ENCODE measurements around the gene FYN. TPM values are rescaled to one million over a fixed set of nuclear protein-coding genes. Genes with fewer than 3 reads are reported as not detected.
"Not testable (repeated sequence)": the region's sequence is repeated elsewhere in the genome, so short reads cannot be mapped to it uniquely, and the experiment has no call there.

The FYN gene
- total RNA-seq, 1 experiment from 2014 or later: 60.6 TPM

- peak; percentile 87 for DNase-seq (ENCODE audit: low read depth, low spot score)
- in situ Hi-C loops (cut with HindIII; ENCODE audit: low pct_unique_long_range_greater_than_20kb, low sequenced_read_pairs): no loop called here
These were observed 230.6 kb downstream of the FYN start for GRCh38 chr6:111642463-111643158.

- no peak for DNase-seq (ENCODE audit: low read depth, low spot score)
- in situ Hi-C loops (cut with HindIII; ENCODE audit: low pct_unique_long_range_greater_than_20kb, low sequenced_read_pairs): no loop called here
These were observed 234.0 kb downstream of the FYN start for GRCh38 chr6:111639266-111639665.

DNA sequence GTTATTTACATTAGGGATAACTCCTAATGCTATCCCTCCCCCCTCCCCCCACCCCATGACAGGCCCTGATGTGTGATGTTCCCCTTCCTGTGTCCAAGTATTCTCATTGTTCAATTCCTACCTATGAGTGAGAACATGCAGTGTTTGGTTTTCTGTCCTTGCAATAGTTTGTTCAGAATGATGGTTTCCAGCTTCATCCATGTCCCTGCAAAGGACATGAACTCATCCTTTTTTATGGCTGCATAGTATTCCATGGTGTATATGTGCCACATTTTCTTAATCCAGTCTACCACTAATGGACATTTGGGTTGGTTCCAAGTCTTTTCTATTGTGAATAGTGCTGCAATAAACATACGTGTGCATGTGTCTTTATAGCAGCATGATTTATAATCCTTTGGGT, 238.3 kb downstream of the FYN start:
- DNase-seq (ENCODE audit: low read depth, low spot score); in situ Hi-C loops (cut with HindIII; ENCODE audit: low pct_unique_long_range_greater_than_20kb, low sequenced_read_pairs): not testable (repeated sequence)

DNA sequence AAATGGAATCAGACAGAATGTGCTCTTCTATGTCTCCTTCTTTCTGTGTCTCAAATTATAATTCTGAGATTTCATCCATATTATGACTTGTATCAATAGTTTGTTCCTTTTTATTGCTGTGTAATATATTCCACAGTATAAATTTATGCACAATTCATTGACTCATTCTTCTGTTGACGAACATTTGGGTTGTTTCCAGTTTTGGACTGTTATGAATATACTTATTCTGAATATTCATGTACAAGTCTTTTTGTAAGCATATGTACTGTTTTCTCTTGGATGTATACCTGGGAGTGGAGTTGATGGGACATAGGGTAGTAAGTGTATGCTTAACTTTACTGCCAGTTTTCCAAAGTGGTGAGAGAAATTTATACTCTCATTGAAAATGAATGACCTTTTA, 239.4 kb downstream of the FYN start:
- DNase-seq (ENCODE audit: low read depth, low spot score): no peak
- in situ Hi-C loops (cut with HindIII; ENCODE audit: low pct_unique_long_range_greater_than_20kb, low sequenced_read_pairs): no loop called here

GRCh38 chr6:111632468-111633247, 240.6 kb downstream of the FYN start:
- DNase-seq (ENCODE audit: low read depth, low spot score): no peak
- in situ Hi-C loops (cut with HindIII; ENCODE audit: low pct_unique_long_range_greater_than_20kb, low sequenced_read_pairs): no loop called here

GRCh38 chr6:111631903-111632460, 241.3 kb downstream of the FYN start:
- in situ Hi-C loops (cut with HindIII; ENCODE audit: low pct_unique_long_range_greater_than_20kb, low sequenced_read_pairs): no loop called here
- no peak for DNase-seq (ENCODE audit: low read depth, low spot score)

DNA sequence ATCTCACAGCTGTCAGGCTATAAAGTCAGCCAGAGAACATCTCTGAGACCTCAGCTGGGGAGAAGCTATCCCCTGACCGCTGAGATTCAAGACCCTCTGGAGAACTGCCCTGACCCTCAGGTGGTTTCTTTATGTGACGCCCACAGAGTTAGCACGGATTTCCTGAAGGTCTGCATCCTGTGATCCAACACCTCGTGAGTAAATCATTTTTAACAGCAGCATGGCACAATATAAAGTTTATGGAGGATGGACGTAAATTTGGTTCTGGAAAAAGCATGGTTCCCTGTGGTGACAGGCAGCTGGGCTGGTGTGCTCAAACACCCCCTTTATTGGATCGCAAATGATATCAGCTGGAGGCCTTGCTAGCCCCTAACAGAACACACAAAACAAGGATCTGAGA, 242.2 kb downstream of the FYN start:
- in situ Hi-C loops (cut with HindIII; ENCODE audit: low pct_unique_long_range_greater_than_20kb, low sequenced_read_pairs): no loop called here
- no peak for DNase-seq (ENCODE audit: low read depth, low spot score)

DNA sequence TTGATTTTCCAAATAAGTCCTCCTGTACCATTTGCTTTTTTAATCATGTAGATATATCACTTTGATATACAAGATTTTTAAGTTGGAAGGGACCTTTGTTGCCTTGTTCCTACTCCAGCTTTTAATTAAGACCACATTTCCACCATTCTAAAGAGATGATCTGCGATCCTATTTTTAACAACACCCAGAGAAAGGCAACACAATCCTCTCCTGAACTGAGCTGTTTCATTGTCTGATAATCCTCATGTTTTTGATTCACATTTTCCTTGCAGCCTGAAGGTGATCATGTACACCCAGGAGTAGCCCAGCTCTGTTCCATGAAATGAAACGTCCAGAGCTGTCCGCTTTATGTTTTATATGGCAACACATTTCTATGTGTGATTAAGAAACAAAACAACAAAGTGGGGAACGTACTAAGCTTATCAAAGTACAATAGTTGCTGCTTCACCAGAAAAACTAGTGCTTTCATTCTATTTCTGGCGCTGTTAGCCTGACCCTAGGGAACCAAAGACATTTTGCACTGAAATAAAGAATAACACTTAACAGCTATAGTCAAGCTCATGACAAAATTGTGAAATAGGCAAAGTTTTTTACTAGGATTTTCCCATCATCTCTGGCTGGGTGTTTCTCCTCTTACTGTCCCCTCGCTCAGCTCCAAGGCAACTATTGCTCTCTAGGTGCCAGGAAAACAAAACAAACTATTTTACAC, 245.0 kb downstream of the FYN start:
- DNase-seq (ENCODE audit: low read depth, low spot score): no peak
- in situ Hi-C loops (cut with HindIII; ENCODE audit: low pct_unique_long_range_greater_than_20kb, low sequenced_read_pairs): no loop called here

GRCh38 chr6:111626441-111626840, 246.8 kb downstream of the FYN start:
- no peak for DNase-seq (ENCODE audit: low read depth, low spot score)
- in situ Hi-C loops (cut with HindIII; ENCODE audit: low pct_unique_long_range_greater_than_20kb, low sequenced_read_pairs): no loop called here

- DNase-seq (ENCODE audit: low read depth, low spot score): no peak
- in situ Hi-C loops (cut with HindIII; ENCODE audit: low pct_unique_long_range_greater_than_20kb, low sequenced_read_pairs): no loop called here
These were observed 247.5 kb downstream of the FYN start for GRCh38 chr6:111625461-111626391.

DNA sequence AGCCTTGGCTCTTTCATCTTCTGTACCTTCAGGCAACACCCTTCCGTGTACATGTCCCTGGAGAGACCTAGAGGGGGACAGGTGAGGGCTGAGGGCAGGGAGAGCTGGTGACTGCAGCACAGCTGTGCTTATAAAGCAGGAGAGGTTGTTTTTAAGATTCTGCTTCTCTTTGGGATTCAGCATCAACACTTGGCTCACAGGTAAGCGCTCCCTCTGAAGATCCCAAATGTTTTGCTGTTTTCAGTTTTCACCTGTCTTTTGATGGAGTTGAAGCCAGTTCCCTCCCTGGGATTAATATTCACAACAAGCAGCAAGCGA, 248.2 kb downstream of the FYN start:
- no peak for DNase-seq (ENCODE audit: low read depth, low spot score)
- in situ Hi-C loops (cut with HindIII; ENCODE audit: low pct_unique_long_range_greater_than_20kb, low sequenced_read_pairs): no loop called here

- no peak for DNase-seq (ENCODE audit: low read depth, low spot score)
- in situ Hi-C loops (cut with HindIII; ENCODE audit: low pct_unique_long_range_greater_than_20kb, low sequenced_read_pairs): no loop called here
These were observed 248.7 kb downstream of the FYN start for GRCh38 chr6:111624401-111625098.

- DNase-seq (ENCODE audit: low read depth, low spot score): no peak
- in situ Hi-C loops (cut with HindIII; ENCODE audit: low pct_unique_long_range_greater_than_20kb, low sequenced_read_pairs): no loop called here
These were observed 250.1 kb downstream of the FYN start for GRCh38 chr6:111623046-111623718.

DNA sequence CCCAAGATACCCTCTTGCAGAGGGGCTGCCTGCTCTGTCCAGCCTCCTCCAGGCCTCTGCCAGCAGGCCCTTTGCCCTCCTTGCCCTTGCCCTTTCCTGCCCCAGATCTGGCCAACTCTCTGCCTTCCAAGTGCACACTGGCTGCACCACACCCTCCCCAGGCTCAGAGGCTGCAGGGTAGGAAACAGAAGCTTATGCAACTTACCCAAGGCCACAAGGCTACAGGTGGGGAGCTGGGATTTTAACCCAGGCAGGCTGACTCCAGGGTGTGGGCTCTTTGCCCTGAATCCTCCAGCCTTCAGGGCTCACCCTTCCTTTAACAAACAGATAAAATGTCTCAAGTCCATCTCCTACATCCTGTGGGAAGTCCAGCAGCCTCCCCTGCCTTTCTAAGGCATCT, 253.1 kb downstream of the FYN start:
- no peak for DNase-seq (ENCODE audit: low read depth, low spot score)
- in situ Hi-C loops (cut with HindIII; ENCODE audit: low pct_unique_long_range_greater_than_20kb, low sequenced_read_pairs): no loop called here

- no peak for DNase-seq (ENCODE audit: low read depth, low spot score)
- in situ Hi-C loops (cut with HindIII; ENCODE audit: low pct_unique_long_range_greater_than_20kb, low sequenced_read_pairs): no loop called here
These were observed 254.8 kb downstream of the FYN start for GRCh38 chr6:111618407-111618806.

GRCh38 chr6:111617149-111617548, 256.1 kb downstream of the FYN start:
- in situ Hi-C loops (cut with HindIII; ENCODE audit: low pct_unique_long_range_greater_than_20kb, low sequenced_read_pairs): no loop called here
- DNase-seq (ENCODE audit: low read depth, low spot score): no peak
